ENCODE results near the gene TACC2.

TACC2 gene

DNA sequence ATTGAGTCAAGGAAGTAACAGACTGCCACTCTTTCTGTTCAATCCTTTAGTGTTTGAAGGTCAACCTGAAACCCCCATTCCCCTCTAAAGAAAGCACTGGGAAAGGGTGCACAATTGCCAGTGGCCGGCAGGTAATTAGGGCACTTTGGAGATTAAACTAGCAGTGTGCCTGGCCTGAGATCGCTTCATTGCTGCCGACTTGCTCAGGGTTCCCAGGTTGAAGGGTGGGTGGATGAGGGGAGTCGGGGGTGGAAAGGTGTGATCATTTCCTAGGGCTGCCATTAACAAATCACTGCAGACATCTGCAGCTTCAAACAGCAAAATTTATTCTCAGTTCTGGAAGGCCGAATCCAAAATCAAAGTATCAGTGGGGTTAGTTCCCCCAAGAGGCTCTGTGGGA, 265.9 kb downstream of the TACC2 start:
- no peak for DNase-seq

DNA sequence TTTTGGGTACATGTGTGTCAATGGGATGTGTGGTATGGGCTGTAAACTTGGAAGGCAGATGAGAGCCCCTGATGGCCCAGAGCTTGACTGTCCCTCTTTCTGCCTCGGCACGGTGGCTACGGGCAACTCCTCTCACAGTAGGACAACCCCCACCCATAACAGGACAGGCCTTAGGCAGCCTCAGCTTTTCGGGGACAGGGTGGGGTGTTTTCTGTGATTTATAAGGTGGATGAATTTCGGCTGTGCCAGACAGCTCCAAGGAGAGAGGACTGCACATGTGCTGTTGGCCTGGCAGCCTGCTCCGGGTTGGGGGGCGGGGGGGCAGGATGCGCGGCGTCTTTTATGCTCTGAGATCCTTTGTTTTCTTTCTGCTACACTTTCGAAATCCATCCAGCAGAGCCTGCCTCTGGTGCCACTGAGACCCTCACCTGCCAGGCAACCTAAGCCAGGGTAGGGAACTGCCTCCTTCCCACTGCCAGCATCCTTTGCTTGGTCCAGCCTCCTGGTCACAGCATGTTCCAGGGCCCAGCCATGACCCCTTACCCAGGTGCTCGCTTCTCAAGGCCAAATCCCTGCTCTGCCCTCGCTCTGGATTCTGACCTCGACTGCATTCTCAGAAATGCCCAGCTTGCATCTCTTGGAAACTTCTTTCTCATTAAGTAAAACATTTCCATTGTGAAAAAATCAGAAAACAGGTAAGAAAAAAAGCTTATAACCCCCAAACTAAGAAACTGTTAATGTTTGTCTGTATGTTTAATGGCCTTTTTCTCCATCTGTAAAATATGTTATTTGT, 266.7 kb downstream of the TACC2 start:
- no peak for DNase-seq

DNA sequence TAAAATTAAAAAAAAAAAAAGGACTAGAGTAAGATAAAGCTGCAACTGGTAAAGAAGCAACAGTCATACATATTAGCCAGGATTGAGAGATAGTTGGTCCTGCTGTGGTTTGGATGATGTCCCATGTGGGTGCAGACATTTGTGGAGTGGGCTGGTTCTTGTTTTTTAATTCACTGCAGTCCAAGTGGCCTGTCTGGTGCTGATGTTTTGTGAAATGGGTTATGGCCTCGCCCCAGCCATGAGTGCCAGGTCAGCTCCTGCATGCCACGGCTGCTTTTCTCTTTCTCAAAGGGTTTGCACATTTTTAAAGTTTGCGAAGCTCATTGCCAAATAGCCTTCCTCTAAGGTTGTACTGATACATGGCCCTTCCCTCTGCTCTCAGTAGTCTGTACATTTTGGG, 268.1 kb downstream of the TACC2 start:
- no peak for DNase-seq

DNA sequence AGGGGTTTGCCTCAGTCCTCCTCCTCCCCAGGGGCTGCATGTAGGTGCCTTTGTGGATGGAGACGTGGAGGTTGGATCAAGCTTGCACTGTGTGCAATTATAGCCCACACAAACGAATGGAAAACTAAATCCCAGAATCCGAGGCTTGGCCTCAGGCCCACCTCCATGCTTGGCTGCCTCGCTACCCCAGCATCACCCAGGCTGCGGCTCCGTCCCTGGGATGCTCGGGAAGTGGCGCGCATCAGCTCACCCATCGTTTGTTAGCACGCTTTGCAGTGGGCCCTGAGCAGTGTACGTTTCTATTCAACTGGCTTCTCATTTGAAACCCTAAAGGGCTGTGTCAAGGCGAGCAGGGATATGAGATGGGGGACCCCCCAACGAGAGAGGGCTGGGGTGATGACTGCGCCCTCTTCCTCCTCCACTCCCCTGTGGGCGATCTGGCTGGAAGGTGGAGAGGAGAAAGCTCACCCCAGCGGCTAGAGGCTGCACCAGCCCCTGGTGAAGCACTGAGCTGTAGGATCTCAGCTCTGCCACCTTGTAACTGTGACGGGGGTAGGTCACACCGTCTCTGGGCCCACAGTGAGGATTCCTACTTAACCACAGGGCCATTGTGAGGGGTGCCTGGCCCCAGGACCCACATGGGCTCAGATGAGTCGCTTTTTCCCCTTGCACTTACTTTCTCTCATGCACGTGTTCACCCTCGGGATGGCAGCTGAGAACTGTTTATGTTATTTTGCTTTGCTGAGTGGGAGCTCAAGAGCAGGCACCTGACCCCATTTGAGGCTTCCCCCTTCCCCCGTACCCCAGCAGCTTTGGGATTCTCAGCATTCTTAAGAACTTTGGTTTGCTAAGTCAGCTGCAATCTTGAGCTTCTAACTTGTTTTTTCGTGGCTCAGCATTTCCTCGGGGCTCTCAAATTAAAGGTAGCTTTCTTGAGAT, 269.4 kb downstream of the TACC2 start:
- no peak for DNase-seq

DNA sequence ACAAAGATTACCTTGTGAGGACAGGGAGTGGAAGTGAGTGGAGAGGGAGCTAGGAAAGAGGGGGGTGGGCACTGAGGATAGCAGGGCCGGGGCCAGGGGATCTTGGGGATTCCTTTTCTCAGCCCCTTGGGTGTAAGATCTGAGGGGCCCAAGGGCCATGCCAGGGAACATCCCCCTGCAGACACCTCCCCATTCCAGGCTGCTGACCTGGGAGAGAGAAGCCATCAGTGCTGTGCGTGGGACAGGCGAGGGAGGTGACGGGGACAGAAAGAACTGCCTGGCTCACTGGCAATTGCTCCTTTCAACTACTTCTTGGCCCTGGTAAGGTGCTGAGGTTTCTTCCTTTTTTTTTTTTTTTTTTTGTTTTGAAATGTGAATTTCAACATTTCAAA, 270.1 kb downstream of the TACC2 start:
- DNase-seq: no peak

DNA sequence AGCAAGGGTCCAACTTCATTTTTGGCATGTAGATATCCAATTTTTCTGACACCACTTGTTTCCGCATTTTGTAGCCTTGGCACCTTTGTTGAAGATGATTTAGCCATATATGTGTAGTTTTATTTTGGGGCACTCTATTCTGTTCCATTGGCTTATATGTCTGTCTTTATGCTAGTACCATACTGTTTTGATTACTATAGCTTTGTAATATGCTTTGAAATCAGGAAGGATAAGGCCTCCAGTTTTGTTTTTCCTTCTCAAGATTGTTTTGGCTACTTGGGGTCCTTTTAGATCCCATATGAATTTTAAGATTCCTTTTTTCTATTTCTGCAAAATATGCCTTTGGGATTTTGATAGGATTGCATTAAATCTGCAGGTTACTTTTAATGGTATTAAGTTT, 272.6 kb downstream of the TACC2 start:
- no peak for DNase-seq

DNA sequence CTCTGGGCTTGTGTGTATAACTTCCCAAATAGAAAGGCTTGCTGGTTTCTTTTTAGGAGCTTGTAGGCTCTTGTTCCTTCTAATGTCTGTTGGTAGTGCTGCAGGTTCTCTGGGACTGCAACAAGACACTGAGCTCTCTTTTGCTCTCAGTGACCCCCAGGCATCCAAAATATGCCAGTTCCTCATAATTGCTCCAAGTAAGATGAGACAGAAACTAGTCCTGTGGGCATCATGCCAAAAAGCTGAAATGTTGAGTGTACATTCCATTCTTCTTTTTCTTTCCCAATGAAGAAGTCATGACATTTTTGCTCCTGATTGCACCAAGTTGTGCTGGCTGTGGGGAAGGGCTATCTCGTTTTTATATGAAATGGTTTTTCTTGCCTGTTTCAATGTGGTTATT, 275.0 kb downstream of the TACC2 start:
- no peak for DNase-seq

DNA sequence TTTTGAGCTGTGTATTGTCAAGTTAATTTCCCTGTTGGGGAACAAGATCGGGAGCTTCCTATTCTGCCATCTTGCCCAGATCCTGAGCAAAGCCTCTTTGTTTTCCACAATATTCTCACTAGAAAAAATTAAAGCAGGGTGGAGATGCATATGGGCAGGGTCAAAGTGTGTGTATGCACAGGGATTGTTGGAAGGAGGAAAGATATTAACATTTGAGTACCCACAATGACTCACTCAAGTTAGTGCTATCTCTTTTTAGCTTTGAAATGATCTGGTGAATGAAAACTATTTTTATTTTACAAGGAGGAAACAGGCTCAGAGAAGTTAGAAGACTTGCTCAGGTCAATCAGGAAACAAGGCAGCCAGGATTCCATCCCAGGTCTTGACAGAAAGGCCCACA, 275.5 kb downstream of the TACC2 start:
- no peak for DNase-seq

DNA sequence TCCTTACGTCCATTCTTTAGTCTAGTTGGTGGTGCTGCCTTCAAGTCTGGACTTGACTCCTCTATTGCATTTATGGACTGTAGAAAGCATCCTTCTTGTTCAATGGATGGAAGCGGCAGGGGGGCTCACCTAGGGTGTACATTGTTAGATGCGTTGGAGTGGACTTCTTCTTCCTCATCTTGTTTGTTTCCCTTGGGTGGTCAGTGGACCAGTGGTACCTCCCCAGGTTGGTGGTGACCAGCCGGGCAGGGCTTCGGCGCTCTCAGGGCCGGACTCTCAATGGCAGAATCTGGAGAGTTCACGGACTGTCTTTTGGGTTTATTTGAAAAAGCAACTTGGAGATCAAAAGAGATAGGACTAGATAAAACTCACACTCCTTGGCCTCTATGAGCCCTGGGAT, 276.0 kb downstream of the TACC2 start:
- no peak for DNase-seq

DNA sequence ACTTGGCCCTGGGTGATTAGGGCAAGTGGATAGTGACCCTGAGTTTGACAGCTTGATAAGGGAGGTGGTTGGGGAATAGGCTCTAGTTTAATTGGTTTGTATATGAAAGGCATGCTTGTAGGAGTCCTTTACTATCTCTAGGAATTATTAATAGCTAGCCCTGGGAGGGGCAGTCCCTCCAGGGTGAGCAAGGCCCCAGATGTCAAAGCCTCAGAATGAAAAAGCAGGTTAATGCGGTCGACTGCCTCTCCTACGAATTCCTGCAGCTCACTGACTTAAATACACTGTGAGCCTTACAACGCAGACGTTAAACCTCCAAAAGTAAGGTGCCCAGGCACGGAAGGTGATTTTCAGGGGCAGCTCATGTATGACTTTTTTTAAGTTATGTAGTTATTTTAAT, 276.9 kb downstream of the TACC2 start:
- no peak for DNase-seq

DNA sequence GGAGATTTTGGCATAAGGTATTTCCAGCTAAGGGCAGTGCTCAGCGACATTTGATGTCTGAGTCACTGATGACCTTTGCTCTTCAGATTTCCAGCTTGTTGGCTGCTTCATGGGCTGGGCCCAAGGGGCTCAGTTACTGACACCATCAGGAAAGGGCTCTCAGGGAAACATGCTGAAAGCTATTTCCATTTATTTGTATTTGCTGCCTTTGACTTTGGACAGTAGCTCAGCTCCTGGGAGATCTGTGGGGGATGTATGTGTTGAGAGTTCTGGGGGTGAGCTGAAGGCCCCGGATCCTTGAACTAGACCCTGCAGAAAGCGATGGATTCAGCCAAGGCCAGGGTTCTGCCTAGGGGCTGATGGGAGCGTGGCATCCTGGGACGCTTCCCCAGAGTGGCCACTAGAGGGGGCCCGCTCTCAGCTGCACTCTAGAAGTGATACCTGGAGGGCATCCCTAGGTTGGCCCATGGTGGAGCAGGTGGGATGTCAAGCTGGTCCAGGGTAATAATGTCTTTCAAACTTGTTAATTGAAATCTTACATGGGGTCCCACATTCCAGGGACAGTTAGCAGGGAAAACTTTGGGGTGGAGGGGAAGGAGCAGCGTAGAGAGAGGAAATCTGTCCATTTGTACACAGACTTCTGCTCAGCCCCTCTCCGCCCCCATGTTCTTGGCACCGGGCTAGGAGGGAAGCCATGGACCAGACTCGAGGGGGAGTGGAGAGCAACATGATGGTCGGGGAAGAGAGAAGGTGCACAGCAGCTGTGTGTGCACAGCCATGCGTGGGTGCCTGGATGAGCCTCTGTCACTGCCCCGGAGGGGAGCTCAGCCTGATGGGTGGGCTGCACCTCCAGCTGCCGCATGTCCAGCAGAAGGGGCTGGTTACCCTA, 279.1 kb downstream of the TACC2 start:
- no peak for DNase-seq

DNA sequence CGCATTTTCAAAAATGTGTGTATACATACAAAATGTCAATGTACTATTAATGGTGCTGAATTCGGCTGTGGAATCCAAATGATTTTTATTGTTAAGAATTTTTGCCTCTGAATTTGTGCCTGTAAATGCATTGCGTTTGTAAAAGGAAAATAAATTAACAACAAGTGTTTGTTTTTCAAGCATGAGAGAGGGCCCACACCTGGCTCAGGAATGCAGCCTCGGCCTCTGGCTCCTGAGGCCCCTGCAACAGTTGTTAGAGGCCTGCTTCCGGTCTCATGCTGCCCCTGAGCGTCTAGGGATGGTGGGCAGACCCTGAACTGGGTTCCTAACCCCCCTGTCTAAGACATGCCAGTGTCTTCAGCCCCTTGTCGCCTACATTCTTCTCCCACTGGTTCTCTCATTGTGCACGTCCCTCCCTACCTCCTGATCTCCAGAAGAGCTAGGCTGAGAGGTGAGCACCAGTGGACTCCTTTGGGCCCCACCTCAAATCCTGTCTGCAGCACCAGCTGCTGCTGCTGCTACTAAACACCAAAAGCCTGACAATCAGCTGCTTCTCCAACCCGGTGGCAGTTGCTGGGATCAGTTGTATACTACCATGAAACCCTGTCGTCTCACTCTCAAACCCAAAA, 280.2 kb downstream of the TACC2 start:
- no peak for DNase-seq

DNA sequence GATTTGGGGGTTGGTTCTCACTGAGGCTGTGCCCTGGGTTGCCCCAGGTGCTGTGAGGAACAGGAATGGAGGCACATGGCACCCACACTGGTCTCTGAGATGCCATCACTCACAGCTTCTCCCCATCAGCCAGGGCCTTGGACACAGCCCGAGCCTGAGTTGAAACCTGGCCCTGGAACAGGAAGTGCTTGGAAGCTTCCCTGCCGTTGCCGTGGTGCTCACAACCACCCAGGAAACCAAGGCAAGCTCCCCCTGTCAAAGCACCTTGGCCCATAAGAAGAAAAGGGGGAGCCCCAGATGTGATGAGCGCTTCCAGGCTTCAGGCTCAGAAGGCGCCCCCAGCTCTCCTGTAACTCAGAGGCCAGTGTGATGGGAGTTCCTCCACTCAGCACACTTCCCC, 282.1 kb downstream of the TACC2 start, which contains the start of gene BTBD16:
Gene BTBD16 (plus strand): TSS at position 221 of the 400 bp plus-strand sequence. CDS start 3,786 bp downstream, outside the sequence.
- DNase-seq: no peak

DNA sequence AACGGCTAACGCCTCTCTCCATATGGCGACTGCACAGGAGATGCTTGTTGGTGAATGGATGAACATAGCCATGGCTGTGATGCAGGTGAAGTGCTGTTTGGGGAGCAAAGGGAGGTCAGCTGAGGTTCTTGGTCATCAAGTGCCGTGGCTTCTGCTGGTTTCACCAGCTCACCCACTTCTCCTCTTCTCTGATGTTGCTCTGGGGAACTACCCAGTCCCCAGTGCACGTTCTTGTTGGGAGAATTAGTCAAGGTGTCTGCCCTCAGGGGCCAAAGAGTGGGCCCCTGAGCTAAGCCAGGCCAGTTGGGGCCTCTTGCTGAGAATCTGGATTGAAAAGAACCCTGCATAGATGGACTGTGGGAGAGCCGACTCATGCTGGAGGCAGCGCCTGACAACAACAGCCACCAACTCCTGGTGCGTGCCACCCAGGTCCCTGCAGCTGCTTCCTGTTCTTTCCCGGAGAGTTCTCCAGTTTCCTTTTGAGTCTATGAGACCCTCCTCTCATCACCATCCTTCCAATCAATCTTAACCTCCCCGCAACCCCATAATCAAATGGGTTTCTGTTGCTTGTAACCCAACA, 285.1 kb downstream of the TACC2 start:
- no peak for DNase-seq

DNA sequence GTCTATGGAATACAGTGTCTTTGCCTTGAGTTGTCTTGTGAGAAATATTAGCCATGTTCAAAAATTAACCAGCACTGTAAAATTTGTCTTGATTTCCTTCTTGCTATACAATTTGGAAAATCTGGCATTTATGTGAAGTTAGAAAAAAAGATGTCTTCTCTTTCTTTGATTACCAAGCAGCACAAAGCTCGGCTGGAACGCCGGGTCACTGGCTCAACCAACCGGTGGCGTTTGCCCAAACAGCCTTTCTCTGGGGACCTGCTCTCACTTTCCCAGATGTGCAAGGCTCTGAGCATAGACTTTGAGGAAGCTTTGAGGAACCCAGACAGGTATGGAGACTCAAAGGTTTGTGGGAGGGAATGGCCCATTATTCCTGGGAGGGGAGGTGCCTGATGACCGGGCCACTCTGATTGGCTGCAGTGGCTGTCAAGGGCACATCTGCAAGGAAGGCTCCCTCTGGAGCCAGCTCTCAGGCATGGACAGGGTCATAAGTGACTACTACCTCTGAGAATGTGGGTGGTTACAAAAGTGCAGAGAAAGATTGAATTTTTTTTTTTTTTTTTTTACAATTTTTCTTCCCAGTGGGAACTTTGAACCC, 287.7 kb downstream of the TACC2 start:
- DNase-seq: no peak

DNA sequence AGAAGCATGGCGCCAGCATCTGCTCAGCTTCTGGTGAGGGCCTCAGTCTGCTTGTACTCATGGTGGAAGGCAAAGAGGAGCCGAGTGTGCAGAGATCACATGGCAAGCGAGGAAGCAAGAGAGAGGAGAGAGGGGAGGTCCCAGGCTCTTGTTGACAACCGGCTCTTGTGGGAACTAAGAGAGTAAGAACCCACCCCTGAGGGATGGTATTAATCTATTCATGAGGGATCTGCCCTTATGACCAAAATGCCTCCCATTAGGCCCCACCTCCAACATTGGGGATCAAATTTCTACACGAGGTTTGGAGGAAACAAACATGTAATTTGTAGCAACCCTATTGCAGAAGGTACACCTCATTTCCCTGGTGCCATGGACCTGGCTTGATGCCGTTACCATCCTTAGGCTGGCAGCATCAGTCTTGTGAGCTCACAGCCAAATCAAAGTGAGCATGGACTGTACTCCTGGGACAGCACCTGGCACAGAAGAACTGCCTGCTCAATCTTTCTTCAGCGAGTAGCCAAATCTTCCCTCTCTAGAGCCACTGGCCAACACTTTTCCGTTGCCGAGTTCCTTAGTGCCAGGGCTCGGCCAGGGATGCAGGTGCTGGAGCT, 288.7 kb downstream of the TACC2 start:
- no peak for DNase-seq

DNA sequence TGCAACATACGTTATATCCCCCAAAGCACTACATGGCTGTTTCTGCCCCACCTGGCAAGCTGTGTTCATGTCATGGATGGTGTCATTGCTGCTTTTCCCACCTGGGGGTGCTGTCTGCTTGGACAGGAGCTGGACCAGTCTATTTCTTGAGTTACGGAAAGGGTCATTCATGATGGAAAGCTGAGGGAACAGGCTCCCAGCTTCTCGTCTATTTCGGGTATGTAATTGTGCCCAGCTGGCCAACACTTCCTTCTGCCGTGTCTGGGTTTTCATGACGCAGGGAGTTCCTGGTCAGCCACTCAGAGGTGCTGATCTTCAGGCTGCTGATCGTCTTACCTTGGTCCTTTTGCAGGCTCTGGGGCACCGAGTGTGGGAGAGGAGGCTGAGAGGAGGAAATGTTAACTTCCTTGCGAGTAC, 290.8 kb downstream of the TACC2 start:
- no peak for DNase-seq

DNA sequence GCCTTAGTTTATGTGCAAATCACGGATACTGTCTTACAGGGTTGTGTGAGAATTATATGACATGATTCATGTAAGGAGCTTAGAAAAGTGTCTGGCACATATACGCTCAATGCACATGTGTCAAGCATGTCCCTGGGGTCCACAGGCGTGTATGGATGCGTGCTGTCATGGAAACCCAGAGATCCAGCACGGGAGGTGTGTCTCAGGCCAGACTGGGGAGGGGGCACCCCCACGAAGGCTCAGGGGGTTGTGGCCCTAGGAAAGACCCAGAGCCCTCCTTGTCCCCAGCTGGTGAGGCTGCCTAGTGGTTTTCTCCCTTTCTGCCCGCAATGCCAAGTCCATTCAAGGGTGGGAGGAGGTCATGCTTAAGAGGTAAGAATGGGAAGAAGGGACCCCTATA, 291.2 kb downstream of the TACC2 start:
- DNase-seq: no peak

DNA sequence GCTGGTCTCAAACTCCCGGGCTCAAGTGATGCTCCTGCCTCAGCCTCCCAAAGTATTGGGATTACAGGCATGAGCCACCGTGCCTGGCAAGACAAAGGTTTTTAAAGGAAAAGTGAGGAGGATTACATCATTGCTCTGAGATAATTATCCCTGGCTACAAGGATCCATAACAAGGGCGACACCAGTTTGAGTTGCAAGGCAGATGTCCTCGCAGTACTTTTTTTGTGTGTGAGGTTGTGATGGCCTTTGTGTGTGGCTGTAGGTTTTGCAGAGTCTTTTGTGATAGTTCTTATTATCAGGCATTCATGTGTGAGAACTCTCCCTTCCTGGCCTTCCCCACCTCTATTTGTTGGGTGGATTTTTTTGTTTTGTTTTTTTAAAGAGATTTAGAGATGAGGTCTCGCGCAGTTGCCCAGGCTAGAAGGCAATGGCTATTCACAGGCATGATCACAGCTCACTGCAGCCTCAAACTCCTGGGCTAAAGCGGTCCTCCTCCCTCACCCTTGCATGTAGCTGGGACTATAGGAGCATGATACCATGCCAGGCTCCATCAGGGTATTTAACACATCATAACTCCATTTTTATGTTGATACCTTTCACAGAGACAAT, 292.2 kb downstream of the TACC2 start:
- no peak for DNase-seq

DNA sequence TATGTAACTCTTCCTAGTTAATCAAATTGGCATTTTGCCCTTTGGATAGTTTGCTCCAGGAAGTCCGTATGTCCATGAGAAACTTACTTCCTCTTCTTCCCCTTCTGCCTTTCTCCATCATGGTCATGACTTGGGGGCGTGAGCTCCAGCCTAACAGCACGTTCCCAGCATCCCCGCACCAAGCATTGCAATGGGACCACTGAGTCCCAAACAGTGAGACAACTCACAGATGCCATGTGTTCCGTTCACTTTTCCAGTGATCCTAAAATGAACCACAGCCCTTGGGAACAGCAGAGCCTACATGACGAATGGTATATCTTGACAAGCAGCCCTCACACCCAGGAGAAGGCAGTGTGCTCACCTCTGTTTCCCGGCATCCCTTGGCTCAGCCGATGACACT, 292.8 kb downstream of the TACC2 start:
- DNase-seq: no peak

DNA sequence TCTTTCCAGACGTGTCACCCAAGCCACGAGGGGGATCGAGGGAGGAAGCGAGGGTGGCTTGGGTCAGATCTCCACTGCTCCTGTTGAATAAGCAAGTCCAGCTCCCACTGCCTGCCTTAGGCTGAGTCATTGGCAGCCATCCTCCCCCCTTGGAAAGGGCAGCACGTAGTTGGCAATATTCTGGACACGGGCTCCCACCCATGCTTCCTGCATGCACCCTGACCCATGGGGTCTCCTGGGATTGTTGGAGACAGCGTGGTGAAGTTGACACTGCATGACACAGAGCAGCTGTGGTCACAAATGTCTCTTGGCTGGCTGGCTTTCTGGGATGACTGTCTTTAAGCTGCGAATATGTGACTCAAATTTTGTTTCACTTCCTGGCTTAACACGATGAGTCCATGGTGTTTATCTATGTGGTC, 293.3 kb downstream of the TACC2 start:
- DNase-seq: no peak
